Thymus (tissue), 11 donors: ENCODE data around the gene KCNQ2. TPM values are rescaled to one million over a fixed set of nuclear protein-coding genes. Genes with fewer than 3 reads are reported as not detected.
A peak's percentile ranks its signal among the peaks of the same experiment; 100 is the strongest.

Experiments
- DNase-seq, 9 donors: peaks; one replicate each; pipeline ENCODE4 v3.0.0-alpha.2; 2013; ENCODE audit warnings: low spot score in 9 of 9, low read depth in 6 of 9, missing footprints in 1 of 9
- H3K27ac ChIP-seq, 2 donors: one replicate each; pipeline ENCODE4 v1.5.1; 2013; ENCODE audit warnings: control low read depth in 1 of 2, low read depth in 1 of 2, low read length in 1 of 2, mild to moderate bottlenecking in 1 of 2, moderate library complexity in 1 of 2
- H3K27me3 ChIP-seq, 2 donors: one replicate each; pipeline ENCODE4 v1.5.1; 2013; ENCODE audit warnings: low read length in 1 of 2; ENCODE audit not compliant: control insufficient read depth in 2 of 2, insufficient read depth in 1 of 2
- H3K36me3 ChIP-seq, 2 donors: one replicate each; pipeline ENCODE4 v1.5.1; 2013; ENCODE audit warnings: low read length in 1 of 2, mild to moderate bottlenecking in 1 of 2, moderate library complexity in 1 of 2; ENCODE audit not compliant: control insufficient read depth in 2 of 2, insufficient read depth in 2 of 2
- H3K4me1 ChIP-seq, 2 donors: one replicate each; pipeline ENCODE4 v1.5.1; 2013; ENCODE audit warnings: low read length in 2 of 2; ENCODE audit not compliant: control insufficient read depth in 2 of 2, insufficient read depth in 2 of 2
- H3K4me3 ChIP-seq, 2 donors: one replicate each; pipeline ENCODE4 v1.5.1; 2013; ENCODE audit warnings: low read length in 2 of 2, control low read depth in 1 of 2, mild to moderate bottlenecking in 1 of 2
- H3K9me3 ChIP-seq, 2 donors: one replicate each; pipeline ENCODE4 v1.5.1; 2013; ENCODE audit warnings: low read length in 1 of 2, mild to moderate bottlenecking in 1 of 2; ENCODE audit not compliant: control insufficient read depth in 2 of 2, insufficient read depth in 1 of 2
- WGBS: extraction: QIAGEN DNeasy Blood & Tissue Kit; methylation state at CpG from one replicate; pipeline ENCODE4 v1.1.7; 2013; 5-methylcytosine and 5-hydroxymethylcytosine counted together
- polyA plus RNA-seq: library from polyadenylated mRNA; stranded (reverse); fragments of 200-250 nt; gene quantifications from one replicate; pipeline ENCODE4 v1.2.3, GENCODE V29; 2013
- total RNA-seq: library from RNA; stranded (reverse); fragments of 120-200 nt; gene quantifications from one replicate; pipeline ENCODE4 v1.2.4, GENCODE V29; 2013
- donor health status: healthy.

The KCNQ2 gene
- total and polyA plus RNA-seq, 2 donors = 0.38 to 0.48 TPM

- no peaks in the 10 kb centered on the region for H3K36me3 ChIP-seq
- no peaks in the 10 kb centered on the region for H3K9me3 ChIP-seq
- no peak for DNase-seq
- peak overlapping the region in 1 of 2 donors; percentile 40 for H3K4me3 ChIP-seq
- no peak overlapping the region for H3K27ac ChIP-seq
- peaks cover 49 to 84% of the 10 kb centered on the region in 2 donors for H3K27me3 ChIP-seq
- no peaks in the 10 kb centered on the region for H3K4me1 ChIP-seq
- WGBS = 9% methylated on average over 60 of the region's 60 CpGs
Observed at GRCh38 chr20:63497946-63498935, 25.8 kb upstream of the KCNQ2 start.

- no peak overlapping the region for H3K4me3 ChIP-seq
- no peak for DNase-seq
Observed at GRCh38 chr20:63497138-63497945, 24.9 kb upstream of the KCNQ2 start.

GRCh38 chr20:63496596-63497120 lies 24.2 kb upstream of the KCNQ2 start:
- no peak overlapping the region for H3K4me3 ChIP-seq
- H3K4me1 ChIP-seq = no peaks in the 10 kb centered on the region
- no peaks in the 10 kb centered on the region for H3K36me3 ChIP-seq
- H3K27ac ChIP-seq = no peak overlapping the region
- DNase-seq = no peak
- H3K27me3 ChIP-seq = peaks cover 46 to 69% of the 10 kb centered on the region in 2 donors
- H3K9me3 ChIP-seq = no peaks in the 10 kb centered on the region
- 71% methylated on average over 16 of the region's 16 CpGs for WGBS

More at GRCh38 chr20:63497138-63497945, 24.9 kb upstream of the KCNQ2 start:
- no peaks in the 10 kb centered on the region for H3K9me3 ChIP-seq
- no peak overlapping the region for H3K27ac ChIP-seq
- no peaks in the 10 kb centered on the region for H3K36me3 ChIP-seq
- H3K4me1 ChIP-seq = no peaks in the 10 kb centered on the region
- 75% methylated on average over 20 of the region's 20 CpGs for WGBS
- peaks cover 46 to 76% of the 10 kb centered on the region in 2 donors for H3K27me3 ChIP-seq

- H3K27ac ChIP-seq = no peak overlapping the region
- no peaks in the 10 kb centered on the region for H3K36me3 ChIP-seq
- no peaks in the 10 kb centered on the region for H3K4me1 ChIP-seq
- no peaks in the 10 kb centered on the region for H3K9me3 ChIP-seq
- peaks cover 46 to 65% of the 10 kb centered on the region in 2 donors for H3K27me3 ChIP-seq
- no peak overlapping the region for H3K4me3 ChIP-seq
- DNase-seq = peak in 8 of 9 donors; percentile 6 to 67 (median 40)
- WGBS = 28% methylated on average over 48 of the region's 48 CpGs
Observed at GRCh38 chr20:63495741-63496595, 23.5 kb upstream of the KCNQ2 start.

- H3K4me3 ChIP-seq = no peak overlapping the region
- H3K27ac ChIP-seq = no peak overlapping the region
- no peaks in the 10 kb centered on the region for H3K36me3 ChIP-seq
- H3K4me1 ChIP-seq = no peaks in the 10 kb centered on the region
- H3K9me3 ChIP-seq = no peaks in the 10 kb centered on the region
- DNase-seq = no peak
- 94% methylated on average over 8 of the region's 8 CpGs for WGBS
- peaks cover 46 to 65% of the 10 kb centered on the region in 2 donors for H3K27me3 ChIP-seq
Observed at GRCh38 chr20:63495167-63495720, 22.8 kb upstream of the KCNQ2 start.

GRCh38 chr20:63494420-63495166 lies 22.1 kb upstream of the KCNQ2 start:
- Histone ChIP-seq H3K27ac (no peak overlapping the region), H3K36me3 (no peaks in the 10 kb centered on the region), H3K9me3 (no peaks in the 10 kb centered on the region), H3K4me1 (no peaks in the 10 kb centered on the region), H3K27me3 (peaks cover 43 to 65% of the 10 kb centered on the region in 2 donors), H3K4me3 (no peak overlapping the region)
- 93% methylated on average over 51 of the region's 51 CpGs for WGBS
- DNase-seq = no peak

- no peak overlapping the region for H3K4me3 ChIP-seq
- H3K36me3 ChIP-seq = no peaks in the 10 kb centered on the region
- no peak overlapping the region for H3K27ac ChIP-seq
- H3K9me3 ChIP-seq = no peaks in the 10 kb centered on the region
- 94% methylated on average over 7 of the region's 7 CpGs for WGBS
- H3K27me3 ChIP-seq = peaks cover 40 to 66% of the 10 kb centered on the region in 2 donors
- no peaks in the 10 kb centered on the region for H3K4me1 ChIP-seq
- no peak for DNase-seq
Observed at GRCh38 chr20:63494084-63494419, 21.6 kb upstream of the KCNQ2 start.

GRCh38 chr20:63493563-63494020 lies 21.1 kb upstream of the KCNQ2 start:
- Histone ChIP-seq H3K36me3 (no peaks in the 10 kb centered on the region), H3K4me3 (no peak overlapping the region), H3K27me3 (peaks cover 40 to 67% of the 10 kb centered on the region in 2 donors), H3K27ac (no peak overlapping the region), H3K4me1 (no peaks in the 10 kb centered on the region), H3K9me3 (no peaks in the 10 kb centered on the region)
- DNase-seq = no peak
- 77% methylated on average over 13 of the region's 13 CpGs for WGBS
